HUDEP-2 (cell line): ENCODE results near the gene MSL3B.

Experiments
- DNase-seq, 76 experiments: peaks; one replicate each; lab custom pipeline; 2025; ENCODE audit not compliant: unreplicated experiment in 76 of 76; lab: John Stamatoyannopoulos, UW

Gene MSL3B

DNA sequence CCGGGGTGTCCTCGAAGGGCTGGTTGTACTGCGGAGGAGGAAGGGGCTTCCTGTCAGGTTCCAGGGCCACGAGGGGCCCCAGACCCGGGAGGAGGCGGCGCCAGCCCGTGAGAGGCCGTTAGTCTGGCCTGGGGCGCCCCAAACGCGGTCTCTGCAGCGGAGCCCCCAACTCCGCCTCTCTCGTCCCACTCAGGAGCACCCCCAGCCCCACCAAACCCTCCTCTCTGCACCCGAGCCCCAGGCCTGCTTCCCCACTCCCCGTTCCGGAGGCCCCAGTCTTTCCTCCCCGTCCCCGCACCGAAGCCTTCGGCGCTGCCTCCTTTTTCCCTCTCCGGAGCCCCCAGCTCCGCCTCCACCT lies 14.3 kb downstream of the MSL3B start:
- DNase-seq: no peak

DNA sequence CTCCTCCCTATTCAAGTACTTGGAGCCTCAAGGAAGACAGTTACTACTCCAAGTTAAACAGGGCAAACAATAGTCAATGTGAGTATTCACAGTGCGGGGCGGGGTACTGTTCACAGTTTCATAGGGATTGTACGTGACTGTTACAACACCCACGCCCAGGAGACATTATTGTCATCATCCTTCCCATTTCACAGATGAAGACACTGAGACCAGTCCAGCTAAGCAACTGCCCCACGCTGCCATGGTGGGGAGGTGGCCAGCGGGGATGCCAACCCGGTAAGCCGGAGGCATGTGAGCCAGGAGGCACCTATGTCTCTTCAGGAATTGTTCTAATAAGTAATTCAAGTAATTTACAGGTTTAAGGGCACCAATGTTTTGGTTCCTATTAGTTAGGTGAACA lies 14.8 kb downstream of the MSL3B start:
- peak in 3 of 76 experiments; percentile 4 to 8 (median 8) for DNase-seq

DNA sequence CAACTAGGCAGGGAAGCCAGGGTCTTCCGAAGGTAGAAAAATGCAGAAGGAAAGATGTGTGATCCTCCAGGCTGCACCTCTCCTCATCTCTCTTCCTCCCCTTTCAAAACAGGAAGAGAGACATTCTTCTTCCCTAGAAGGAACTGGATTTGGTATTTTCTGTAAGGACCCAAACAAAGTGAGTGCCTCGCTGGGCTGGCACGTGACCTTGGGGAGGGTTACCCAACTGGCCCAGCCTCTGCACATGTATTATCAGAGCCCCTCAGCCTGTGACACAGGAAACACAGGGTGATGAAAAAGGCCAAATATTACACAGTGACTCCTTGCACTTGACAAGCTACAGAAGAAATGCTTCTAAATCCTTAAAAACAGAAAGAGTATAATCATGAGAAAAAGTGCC lies 16.1 kb downstream of the MSL3B start:
- peak in 7 of 76 experiments; percentile 14 to 31 (median 23) for DNase-seq

DNA sequence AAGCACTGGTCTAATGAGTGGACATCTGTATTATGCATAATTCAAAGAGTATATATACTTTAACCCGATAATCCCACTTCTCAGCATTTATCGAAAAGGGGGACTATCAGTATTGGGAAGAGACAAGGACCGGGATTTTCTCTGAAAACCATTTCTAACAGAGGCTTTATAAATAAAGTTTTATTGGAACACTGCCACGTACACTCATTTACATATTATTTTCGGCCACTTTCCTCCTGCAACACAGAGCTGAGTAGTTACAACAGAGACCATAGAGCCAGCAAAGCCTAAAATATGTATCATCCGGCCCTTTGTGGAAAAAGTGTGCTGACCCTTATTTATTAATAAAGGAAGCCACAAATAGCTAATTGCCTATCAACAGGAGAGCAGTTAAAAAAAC lies 17.0 kb downstream of the MSL3B start:
- DNase-seq: no peak

DNA sequence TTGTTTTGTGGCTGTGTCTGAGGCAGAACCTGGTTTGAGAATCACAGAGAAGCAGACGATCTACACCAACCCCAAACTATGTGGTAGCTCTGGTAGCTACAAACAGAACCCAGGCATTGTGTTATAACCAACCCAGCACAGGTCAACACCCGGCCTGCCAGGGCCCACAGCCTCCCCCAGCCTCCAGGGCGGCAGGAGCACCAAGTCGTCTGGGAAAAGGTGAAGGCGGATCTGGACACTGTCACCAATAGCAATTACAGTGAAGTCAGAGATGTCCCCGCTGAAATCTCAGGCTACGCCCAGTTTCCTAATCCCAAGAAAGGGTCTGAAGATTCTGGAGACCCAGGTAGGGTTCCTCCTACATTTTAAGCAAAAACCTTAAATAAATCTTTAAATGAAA lies 17.4 kb downstream of the MSL3B start:
- no peak for DNase-seq

DNA sequence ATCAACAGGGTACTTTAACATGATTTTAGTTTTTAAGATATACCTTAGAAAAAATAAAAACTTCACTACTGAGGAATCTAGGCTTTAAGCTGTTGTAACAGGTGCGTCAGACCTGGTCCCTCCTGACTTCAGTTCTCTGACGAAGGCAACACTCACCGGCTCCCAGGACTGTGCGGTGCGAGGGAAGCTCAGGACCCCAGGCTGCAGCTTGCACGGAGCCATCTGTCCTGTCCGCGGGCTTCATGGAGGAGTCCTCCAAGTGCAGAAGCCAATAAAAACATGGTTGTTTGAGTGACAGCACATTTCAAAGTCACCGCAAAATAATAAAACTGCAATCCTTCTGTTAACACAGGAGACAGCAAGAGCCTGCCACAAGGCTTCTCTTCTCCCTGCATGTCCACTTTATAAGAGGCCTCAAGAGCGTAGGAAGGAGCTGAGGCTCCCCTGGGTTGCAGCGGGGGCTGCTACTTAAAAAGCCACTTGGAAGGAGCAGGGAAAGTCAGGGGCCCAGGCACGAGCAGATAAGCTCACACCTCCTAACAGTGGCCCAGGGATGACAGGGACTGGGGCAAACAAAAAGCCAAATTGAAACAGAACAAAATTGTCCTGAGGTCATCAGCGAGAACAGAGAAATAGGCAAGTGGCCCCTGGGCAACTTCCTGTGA lies 18.4 kb downstream of the MSL3B start:
- DNase-seq: no peak

DNA sequence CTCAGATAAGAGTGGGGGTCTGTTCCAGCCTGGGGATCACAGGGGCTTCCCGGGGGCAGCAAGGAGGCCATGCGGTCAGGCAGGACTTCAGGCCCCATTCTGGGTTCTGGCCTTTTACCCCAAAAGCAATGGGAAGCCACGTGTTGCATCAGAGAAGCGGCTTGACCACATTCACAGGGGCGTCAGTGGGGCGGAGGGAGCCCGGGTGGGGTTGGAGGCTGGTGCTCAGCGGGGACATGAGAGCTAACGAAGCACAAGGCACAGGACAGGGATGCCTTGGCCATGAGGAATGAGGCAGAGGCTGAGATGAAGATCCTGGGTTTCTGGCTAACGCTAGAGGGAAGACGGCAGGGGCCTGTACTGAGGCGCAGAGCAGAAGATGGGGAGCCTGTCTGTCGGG lies 19.9 kb downstream of the MSL3B start:
- no peak for DNase-seq

DNA sequence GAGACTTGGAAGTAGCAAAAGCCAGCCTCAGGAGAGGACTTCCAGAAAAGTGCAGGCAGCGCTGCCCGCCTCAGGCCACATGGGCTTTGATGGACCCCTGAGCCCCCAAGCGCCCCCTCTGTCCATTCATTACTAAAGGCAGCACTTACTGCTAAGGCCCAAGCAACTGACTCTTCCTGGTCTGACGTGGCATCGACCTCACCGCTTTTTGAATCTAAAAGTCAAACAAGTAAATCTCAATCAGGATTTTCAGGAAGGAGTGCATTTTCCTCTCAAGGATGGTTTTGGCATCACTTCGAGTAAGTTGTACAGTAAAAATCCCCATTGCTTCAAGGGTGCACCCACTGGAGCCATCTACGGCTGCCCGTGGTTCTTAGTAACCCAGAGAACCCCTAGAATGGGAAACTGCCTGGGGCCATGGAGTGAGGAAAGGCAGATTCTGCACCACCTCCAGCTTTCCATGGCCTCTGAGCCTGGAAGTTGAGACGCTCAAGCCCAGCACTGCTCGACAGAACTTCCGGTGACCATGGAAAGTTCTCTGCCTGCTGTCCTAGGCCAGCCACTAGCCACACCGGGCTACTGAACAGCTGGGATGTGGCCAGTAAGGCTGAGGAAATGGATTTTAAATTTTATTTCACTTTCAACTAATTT lies 20.8 kb downstream of the MSL3B start:
- no peak for DNase-seq

DNA sequence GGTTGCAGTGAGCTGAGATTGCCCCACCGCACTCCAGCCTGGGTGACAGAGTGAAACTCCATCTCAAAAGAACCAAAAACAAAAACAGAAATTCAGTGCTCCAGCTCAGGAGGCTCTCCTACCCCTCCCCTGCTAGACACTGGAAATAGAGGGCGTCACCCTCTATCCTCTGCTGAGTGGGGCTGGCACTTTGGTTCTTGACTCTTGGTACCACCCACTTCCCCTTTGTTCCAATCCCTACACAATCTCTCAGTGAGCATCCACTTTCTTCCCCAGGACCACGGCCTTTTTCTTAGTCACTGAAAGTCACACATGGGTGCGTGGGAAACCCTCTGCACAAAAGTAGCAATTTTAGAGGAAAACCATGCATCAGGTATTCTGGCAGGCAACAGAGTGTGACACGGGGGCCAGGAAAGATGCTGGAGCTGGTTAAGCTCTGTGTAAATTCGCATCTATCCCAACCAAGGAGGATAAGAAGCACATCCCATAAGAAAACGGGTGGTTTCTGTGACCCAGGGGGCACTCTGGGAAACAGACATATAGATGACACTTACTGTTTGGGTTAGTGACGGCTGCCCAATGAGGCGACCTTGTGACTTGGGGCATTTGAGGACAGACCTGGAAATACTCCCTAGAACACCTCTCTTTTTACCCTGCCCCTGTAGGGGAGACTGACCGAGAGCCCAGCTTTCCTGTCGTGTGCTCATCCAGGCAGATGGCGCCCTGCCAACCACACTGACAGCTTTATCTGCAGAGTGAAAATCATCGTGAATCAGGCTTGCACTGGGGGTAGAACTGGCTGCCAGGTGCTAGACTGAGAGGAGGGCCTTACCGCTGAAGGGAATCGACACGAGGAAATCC lies 21.6 kb downstream of the MSL3B start:
- DNase-seq: peak in 2 of 76 experiments; percentile 5

DNA sequence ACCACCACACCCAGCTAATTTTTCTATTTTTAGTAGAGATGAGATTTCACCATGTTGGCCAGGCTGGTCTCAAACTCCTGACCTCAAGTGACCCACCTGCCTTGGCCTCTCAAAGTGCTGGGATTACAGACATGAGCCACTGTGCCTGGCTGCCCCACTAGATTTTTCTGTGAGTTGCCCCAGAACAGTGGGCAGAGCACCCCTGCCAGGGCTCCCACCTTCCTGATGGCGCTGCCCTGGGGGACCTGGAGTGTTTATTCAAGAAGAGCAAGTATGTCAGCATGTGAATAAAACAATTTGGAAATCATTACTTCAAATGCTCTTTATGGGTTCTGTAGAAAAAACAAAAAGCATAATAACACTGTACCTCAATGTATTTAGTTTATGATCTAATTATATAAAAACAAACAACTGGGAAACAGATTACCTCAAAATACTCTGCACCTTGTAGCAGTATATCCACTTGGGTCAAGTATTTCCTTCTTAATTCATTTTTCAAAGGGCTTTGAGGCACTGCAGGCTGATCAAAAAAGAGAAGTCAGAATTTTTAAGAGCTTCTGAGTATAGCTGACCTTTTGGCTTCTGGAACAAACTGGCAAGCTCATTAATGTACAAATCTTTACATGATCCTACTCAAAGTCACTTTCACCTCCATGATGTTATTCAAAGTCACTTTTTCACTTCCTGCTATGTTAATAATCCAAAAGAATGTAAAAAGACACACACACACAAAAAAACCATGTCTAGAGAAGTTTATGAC lies 22.7 kb downstream of the MSL3B start:
- no peak for DNase-seq

DNA sequence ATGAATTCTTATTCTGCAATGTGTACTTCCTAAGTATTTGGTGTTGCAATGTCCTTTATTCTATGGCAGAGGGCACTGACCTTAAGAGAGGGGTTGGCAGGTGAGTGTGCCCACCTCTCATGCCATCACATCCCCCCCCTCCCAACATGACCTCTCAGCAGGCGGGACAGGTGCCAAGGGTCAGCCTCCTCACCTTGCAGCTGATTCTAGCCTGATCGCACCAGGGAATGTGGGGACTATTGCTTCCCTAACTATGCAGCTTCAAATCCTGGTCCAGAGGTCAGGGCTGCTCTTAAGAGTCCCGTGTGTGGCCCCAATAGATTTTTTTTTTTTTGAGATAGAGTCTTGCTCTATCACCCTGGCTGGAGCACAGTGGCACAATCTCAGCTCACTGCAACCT lies 23.4 kb downstream of the MSL3B start:
- DNase-seq: no peak

DNA sequence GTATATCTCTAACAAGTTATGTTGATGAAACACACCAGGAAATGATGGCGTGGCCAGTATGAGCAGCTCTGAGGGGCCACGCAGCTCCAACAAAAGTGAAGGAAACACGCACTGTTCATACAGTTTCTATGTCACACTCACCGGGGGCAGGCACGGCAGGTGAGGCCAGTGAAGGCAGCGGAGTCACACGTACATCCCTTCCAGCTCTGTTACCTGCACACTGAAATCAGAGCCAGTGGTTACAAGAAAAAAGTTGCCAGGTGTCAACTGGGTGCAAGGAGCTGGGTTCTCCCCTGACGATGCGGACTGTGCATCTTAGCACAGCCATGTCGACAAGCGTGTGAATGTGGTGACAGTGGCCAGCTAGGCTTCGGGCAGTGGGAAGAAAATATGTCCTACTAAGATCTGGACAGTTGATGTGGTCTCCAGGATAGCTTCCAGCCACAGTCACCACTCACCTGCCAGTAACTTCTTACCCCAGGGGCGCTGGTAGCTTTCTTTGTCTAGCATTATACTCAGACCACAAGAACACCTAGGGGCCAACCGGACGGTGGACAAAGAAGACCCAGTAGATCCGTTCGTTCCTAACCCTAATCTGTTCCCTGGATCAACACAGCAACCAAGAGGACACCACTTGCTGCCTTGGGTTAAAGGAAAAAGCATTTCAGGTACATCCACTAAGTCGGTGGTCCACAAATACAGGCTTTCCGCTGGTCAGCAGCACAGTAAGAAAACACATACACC lies 23.9 kb downstream of the MSL3B start:
- no peak for DNase-seq

DNA sequence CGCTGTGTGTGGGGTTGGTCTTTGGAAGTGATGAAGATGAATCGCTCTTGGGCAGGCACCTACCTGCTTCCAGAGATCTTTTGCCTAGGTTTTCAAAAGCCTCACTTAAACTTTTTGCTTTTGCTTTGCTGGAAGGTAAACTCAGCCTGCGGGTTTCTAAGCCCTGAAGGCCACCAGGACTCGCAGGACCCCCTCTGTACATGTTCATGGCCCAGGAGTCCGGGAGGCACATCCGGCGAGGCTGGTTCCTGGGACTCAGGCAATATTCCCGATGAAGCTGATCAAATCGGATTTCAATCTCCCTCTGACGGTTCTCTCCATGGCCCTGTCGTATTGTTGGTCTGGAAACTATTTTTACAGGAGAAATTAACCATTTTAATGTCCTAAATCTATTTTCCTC lies 27.0 kb downstream of the MSL3B start:
- no peak for DNase-seq

DNA sequence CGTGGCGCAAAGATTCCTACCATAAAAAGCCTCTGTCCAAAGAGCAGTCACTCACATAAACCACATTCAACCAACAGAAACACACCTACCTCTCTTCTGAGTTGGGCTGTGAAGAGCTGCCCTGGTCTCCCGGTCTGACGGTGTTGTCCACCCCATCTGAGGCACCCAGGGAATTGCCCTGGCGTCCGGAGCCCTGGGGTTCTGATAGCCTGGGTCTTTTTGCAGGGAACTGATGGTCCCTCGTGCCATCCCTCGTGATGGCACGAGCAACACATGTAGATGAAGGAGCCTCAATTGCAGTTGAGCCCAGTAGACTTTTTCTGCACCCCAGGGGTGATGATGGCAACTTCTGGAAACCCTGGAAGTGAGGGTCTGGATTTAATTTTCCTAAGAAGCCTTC lies 27.7 kb downstream of the MSL3B start:
- no peak for DNase-seq

DNA sequence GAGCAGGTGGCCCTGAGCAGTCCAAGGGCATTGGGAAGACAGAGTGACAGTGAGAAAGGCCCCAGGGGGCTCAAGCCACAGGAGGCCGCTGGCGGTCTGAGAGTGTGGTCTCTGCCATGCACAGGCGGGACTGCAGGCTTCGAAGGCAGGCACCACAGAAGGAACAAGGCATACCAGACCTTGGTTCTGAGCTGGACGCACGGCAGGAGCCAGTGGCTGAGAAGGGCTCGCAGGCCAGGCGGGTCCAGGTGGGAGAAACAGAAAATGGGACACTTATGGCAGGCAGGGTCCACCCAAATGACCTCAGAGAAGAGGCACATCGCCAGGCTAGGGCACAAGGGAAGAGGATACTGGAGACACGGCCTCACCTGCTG lies 28.8 kb downstream of the MSL3B start:
- no peak for DNase-seq

DNA sequence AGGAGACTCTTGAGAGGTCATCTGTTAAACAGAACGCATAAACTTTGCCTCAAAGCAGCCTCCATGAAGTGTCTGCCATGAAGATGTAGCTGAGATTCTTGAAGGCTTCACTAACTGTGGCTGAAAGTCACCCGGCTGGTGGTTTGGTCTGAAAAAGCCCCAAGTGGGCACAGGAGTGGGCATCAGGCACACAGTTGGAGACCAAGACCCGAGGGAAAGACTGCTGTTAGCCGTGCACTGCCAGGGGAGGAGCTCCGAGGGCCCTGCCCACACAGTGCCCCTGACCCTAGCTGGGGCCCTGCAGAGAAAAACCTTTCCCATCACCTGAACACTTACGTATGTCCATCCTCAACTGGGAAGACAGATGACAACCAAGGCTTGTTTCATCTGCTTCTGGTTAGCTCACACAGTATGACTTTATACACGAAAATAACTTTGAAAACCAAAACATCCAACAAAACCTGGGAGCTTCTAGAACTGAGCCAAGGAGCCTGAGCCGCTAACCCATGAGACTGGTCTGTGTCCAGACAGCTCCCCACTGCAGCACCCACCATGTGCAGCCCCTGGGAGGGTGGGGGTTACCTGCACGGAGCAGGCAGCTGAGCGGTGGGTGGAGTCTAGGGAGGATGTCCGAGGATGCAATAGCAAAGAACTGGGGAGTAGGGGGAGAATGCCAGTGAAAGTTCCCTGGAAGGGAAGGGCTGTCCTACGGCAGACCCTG lies 29.3 kb downstream of the MSL3B start:
- DNase-seq: no peak

DNA sequence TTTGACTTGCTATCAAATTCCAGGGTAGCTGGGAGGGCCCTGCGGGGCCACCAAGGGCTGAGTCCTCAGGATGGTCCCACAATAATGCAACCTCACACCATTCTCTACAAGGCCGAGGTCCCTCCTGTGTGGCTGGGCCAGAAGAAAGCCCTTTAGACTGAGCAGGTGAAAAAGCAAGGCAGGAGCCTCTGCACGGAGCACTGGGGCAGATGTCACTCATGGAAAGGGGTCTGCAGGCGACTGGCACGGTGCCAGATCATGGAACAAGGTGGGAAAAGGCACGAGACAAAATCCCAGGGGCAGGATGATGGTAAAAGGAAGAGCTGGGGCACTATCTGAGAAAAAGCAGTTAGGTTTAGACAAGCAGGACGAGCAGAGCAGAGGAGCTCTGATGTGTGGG lies 29.9 kb downstream of the MSL3B start:
- no peak for DNase-seq

DNA sequence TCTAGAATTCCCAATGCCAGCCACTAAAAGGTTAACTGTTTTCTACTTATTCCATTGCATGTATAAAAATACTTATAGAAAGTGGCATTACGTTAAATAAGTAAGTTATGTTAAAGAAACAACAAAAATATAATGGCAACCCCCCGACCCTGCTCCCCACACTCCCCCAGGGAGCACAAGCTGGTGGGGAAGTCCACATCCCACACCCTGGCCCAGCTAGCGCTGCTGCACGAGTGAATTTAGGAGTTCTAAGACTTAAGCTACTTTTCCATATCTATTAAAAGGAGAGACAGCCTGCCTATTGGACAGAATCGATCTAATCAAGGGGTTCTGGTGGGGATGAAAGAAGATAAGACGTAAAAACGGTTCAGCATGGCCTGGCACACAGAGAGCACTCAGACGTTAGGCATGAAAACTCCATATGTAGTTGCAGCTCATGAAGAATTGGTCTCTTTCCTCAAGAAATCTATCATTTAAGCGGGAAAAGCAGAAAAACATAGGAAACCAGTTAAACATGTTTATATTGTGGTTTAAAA lies 30.4 kb downstream of the MSL3B start:
- DNase-seq: peak in 1 of 76 experiments; percentile 22

DNA sequence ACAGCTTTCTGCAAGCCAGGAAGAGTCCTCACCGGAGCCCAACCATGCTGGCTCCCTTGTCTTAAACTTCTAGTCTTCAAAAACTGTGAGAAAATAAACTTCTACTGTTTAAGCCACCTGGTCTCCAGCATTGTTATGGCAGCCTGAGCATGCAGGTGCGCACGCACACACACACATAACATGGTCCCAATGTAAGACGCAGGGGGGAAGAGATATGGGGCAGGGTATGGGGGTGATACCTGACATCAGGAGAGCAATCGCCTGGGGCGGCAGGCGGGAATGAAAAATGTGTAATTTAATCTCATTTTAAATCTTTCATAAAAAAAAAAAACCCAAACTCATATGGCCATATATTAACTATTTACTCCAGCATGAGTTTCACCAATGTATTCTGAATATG lies 31.8 kb downstream of the MSL3B start:
- DNase-seq: no peak
